Neuronal stem cell (in vitro differentiated cells): ENCODE measurements around the gene LAMA2.

ENCODE experiments used
- DNase-seq: peaks from one replicate; pipeline ENCODE4 v3.0.0-alpha.2; 2013; ENCODE audit warnings: low spot score
- H2AFZ ChIP-seq: one replicate; pipeline ENCODE4 v1.6.1; 2013; ENCODE audit warnings: mild to moderate bottlenecking, low read length, inconsistent platforms
- H2AK5ac ChIP-seq: 2 replicates; pipeline ENCODE4 v1.6.1; 2013; ENCODE audit warnings: low read depth, mild to moderate bottlenecking, inconsistent platforms, low read length, moderate library complexity, mixed read lengths
- H2BK120ac ChIP-seq: 2 replicates; pipeline ENCODE4 v1.6.1; 2013; ENCODE audit warnings: low read depth, mild to moderate bottlenecking, inconsistent platforms, low read length, moderate library complexity, mixed read lengths
- H2BK12ac ChIP-seq: one replicate; pipeline ENCODE4 v1.6.1; 2013; ENCODE audit warnings: low read length, inconsistent platforms
- H2BK15ac ChIP-seq: 2 replicates; pipeline ENCODE4 v1.6.1; 2013; ENCODE audit warnings: mild to moderate bottlenecking, low read length, inconsistent platforms, mixed read lengths
- H2BK5ac ChIP-seq: one replicate; pipeline ENCODE4 v1.6.1; 2013; ENCODE audit warnings: inconsistent platforms, mild to moderate bottlenecking, low read length, moderate library complexity
- H3K14ac ChIP-seq: one replicate; pipeline ENCODE4 v1.6.1; 2013; ENCODE audit warnings: low read length, inconsistent platforms
- H3K18ac ChIP-seq: 2 replicates; pipeline ENCODE4 v1.6.1; 2013; ENCODE audit warnings: low read length, inconsistent platforms
- H3K23ac ChIP-seq: 2 replicates; pipeline ENCODE4 v1.6.1; 2013; ENCODE audit warnings: low read depth, mild to moderate bottlenecking, mixed read lengths, low read length, inconsistent platforms; ENCODE audit not compliant: poor library complexity
- H3K27ac ChIP-seq: replicated peaks from 3 replicates; pipeline ENCODE4 v1.5.1; 2013; ENCODE audit warnings: low read length, inconsistent platforms
- H3K27me3 ChIP-seq, 3 experiments: 2 replicates each; pipeline ENCODE4 v1.6.1; 2013; ENCODE audit warnings: low read length in 3 of 3, mild to moderate bottlenecking in 2 of 3, inconsistent platforms in 1 of 3, low read depth in 1 of 3, mixed read lengths in 1 of 3, moderate library complexity in 1 of 3; ENCODE audit not compliant: control insufficient read depth in 3 of 3, insufficient read depth in 3 of 3
- H3K36me3 ChIP-seq, 2 donors: replicated peaks in 1 of 2; 2 replicates each; pipeline ENCODE4 v1.6.1; 2013; ENCODE audit warnings: low read length in 2 of 2; ENCODE audit not compliant: control insufficient read depth in 2 of 2, insufficient read depth in 2 of 2
- H3K4ac ChIP-seq: 2 replicates; pipeline ENCODE4 v1.6.1; 2013; ENCODE audit warnings: inconsistent platforms, mild to moderate bottlenecking, low read length, moderate library complexity
- H3K4me1 ChIP-seq, 2 donors: 1 replicate in 1 of 2; 2 replicates in 1 of 2; pipeline ENCODE4 v1.6.1; 2013; ENCODE audit warnings: low read length in 2 of 2, low read depth in 1 of 2; ENCODE audit not compliant: control insufficient read depth in 2 of 2, insufficient read depth in 1 of 2
- H3K4me2 ChIP-seq: one replicate; pipeline ENCODE4 v1.6.1; 2013; ENCODE audit warnings: mild to moderate bottlenecking, low read length, inconsistent platforms; ENCODE audit not compliant: insufficient read depth, poor library complexity, severe bottlenecking
- H3K4me3 ChIP-seq, 2 donors: 2 replicates each; pipeline ENCODE4 v1.5.1; 2013; ENCODE audit warnings: low read length in 2 of 2, mild to moderate bottlenecking in 2 of 2, inconsistent platforms in 1 of 2, moderate library complexity in 1 of 2
- H3K79me1 ChIP-seq: one replicate; pipeline ENCODE4 v1.6.1; 2013; ENCODE audit warnings: low read depth, mild to moderate bottlenecking, inconsistent platforms, low read length, moderate library complexity
- H3K9ac ChIP-seq: one replicate; pipeline ENCODE4 v1.6.1; 2013; ENCODE audit warnings: mild to moderate bottlenecking, low read depth, low read length, inconsistent platforms; ENCODE audit not compliant: poor library complexity
- H3K9me3 ChIP-seq, 2 donors: replicated peaks in 1 of 2; 2 replicates each; pipeline versions ENCODE3 to v1.6.1; 2013; ENCODE audit warnings: low read length in 2 of 2, mild to moderate bottlenecking in 2 of 2, inconsistent platforms in 1 of 2, low read depth in 1 of 2, mixed read lengths in 1 of 2, moderate library complexity in 1 of 2; ENCODE audit not compliant: control insufficient read depth in 2 of 2, insufficient read depth in 1 of 2
- H4K8ac ChIP-seq: one replicate; pipeline ENCODE4 v1.6.1; 2013; ENCODE audit warnings: low read depth, mild to moderate bottlenecking, inconsistent platforms, low read length, moderate library complexity
- H4K91ac ChIP-seq: one replicate; pipeline ENCODE4 v1.6.1; 2013; ENCODE audit warnings: low read length, low read depth, mild to moderate bottlenecking, inconsistent platforms; ENCODE audit not compliant: poor library complexity
- WGBS, 2 donors: extraction: QIAGEN DNeasy Blood & Tissue Kit; methylation state at CpG; one replicate each; pipeline ENCODE4 v1.1.7; 2013; ENCODE audit warnings: missing lambda C conversion rate in 2 of 2, mixed read lengths in 1 of 2; ENCODE audit not compliant: insufficient read length in 2 of 2, insufficient replicate concordance in 1 of 2; ENCODE audit errors: extremely low coverage in 2 of 2; 5-methylcytosine and 5-hydroxymethylcytosine counted together

Gene LAMA2

GRCh38 chr6:129338683-129339082 is 455.7 kb downstream of the LAMA2 start:
- Histone ChIP-seq H3K4ac (no peak overlapping the region), H4K91ac (no peak overlapping the region), H2AK5ac (no peak overlapping the region), H4K8ac (no peak overlapping the region), H3K14ac (no peak overlapping the region), H2AFZ (no peak overlapping the region), H3K4me3 (no peak overlapping the region), H3K9me3 (no peaks in the 10 kb centered on the region), H3K27me3 (no peaks in the 10 kb centered on the region), H3K27ac (no peak overlapping the region), H3K9ac (no peak overlapping the region), H2BK15ac (no peak overlapping the region), H3K4me2 (no peak overlapping the region), H3K18ac (no peak overlapping the region), H3K23ac (no peak overlapping the region), H3K79me1 (no peaks in the 10 kb centered on the region), H2BK12ac (no peak overlapping the region), H2BK120ac (no peak overlapping the region), H2BK5ac (no peak overlapping the region), H3K4me1 (peaks cover 0 to 6% of the 10 kb centered on the region in 2 donors), H3K36me3 (no peaks in the 10 kb centered on the region)
- no peak for DNase-seq
- WGBS, 2 donors: no CpG with 5 or more reads among the region's 4 CpGs

DNA sequence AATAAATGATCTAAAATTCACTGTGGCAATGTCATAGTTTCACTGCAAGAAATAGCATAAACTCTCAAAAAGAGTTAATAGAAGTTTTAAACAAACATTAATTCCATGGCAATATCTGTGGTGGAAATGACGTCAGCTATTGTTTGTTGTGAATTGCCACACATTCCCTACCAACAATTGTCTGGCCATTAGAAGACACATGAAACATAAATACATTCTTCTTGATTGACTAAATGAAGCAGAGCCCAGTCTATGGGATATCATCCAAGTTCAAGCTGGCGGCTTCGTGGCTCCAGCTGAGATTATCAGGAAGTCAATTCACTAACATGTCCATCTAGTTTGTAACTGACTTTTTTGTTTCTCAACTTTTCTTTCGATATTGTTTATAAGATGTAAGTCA is 458.0 kb downstream of the LAMA2 start:
- Histone ChIP-seq H2AK5ac (no peak overlapping the region), H3K14ac (no peak overlapping the region), H4K8ac (no peak overlapping the region), H3K23ac (no peak overlapping the region), H3K79me1 (no peaks in the 10 kb centered on the region), H2BK12ac (no peak overlapping the region), H2BK15ac (no peak overlapping the region), H3K4me1 (peaks cover 0 to 6% of the 10 kb centered on the region in 2 donors), H3K18ac (no peak overlapping the region), H2BK120ac (no peak overlapping the region), H3K4me3 (no peak overlapping the region), H2AFZ (no peak overlapping the region), H4K91ac (no peak overlapping the region), H3K4ac (no peak overlapping the region), H2BK5ac (no peak overlapping the region), H3K9ac (no peak overlapping the region), H3K9me3 (no peaks in the 10 kb centered on the region), H3K36me3 (no peaks in the 10 kb centered on the region), H3K4me2 (no peak overlapping the region), H3K27ac (no peak overlapping the region), H3K27me3 (no peaks in the 10 kb centered on the region)
- DNase-seq: no peak
- WGBS, 2 donors: no CpG with 5 or more reads among the region's 4 CpGs

DNA sequence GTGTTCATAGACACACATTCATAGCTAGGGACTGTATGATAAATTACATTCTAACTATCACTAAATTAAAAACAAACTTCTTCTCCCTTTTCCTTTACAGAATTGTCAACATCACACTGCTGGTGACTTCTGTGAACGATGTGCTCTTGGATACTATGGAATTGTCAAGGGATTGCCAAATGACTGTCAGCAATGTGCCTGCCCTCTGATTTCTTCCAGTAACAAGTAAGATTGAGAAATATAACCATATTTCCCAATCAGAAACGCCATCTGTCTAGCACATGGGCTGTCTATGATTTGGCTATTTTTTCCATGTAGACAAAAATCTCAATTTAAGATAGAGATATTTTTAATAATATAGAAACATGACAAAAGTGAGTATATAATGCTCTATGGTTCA is 459.3 kb downstream of the LAMA2 start:
- no peaks in the 10 kb centered on the region for H3K27me3 ChIP-seq
- no peak overlapping the region for H2BK120ac ChIP-seq
- H4K8ac ChIP-seq: no peak overlapping the region
- H4K91ac ChIP-seq: no peak overlapping the region
- H2AFZ ChIP-seq: no peak overlapping the region
- no peak overlapping the region for H3K4me3 ChIP-seq
- H2AK5ac ChIP-seq: no peak overlapping the region
- no peak overlapping the region for H3K4ac ChIP-seq
- H2BK12ac ChIP-seq: no peak overlapping the region
- no peak overlapping the region for H2BK5ac ChIP-seq
- no peak overlapping the region for H3K9ac ChIP-seq
- no peak overlapping the region for H3K4me2 ChIP-seq
- H3K9me3 ChIP-seq: no peaks in the 10 kb centered on the region
- peaks cover 0 to 6% of the 10 kb centered on the region in 2 donors for H3K4me1 ChIP-seq
- no peak overlapping the region for H3K14ac ChIP-seq
- no peak overlapping the region for H3K23ac ChIP-seq
- no peak for DNase-seq
- WGBS, 2 donors: no CpG with 5 or more reads among the region's 2 CpGs
- H3K36me3 ChIP-seq: no peaks in the 10 kb centered on the region
- no peak overlapping the region for H2BK15ac ChIP-seq
- H3K79me1 ChIP-seq: no peaks in the 10 kb centered on the region
- H3K27ac ChIP-seq: no peak overlapping the region
- H3K18ac ChIP-seq: no peak overlapping the region

- H2AK5ac ChIP-seq: no peak overlapping the region
- H2AFZ ChIP-seq: no peak overlapping the region
- H3K4me1 ChIP-seq: peaks cover 0 to 6% of the 10 kb centered on the region in 2 donors
- WGBS, 2 donors: no CpG with 5 or more reads among the region's 2 CpGs
- no peak overlapping the region for H3K4ac ChIP-seq
- no peaks in the 10 kb centered on the region for H3K79me1 ChIP-seq
- no peak overlapping the region for H4K91ac ChIP-seq
- no peak overlapping the region for H3K4me3 ChIP-seq
- H3K9me3 ChIP-seq: no peaks in the 10 kb centered on the region
- no peak overlapping the region for H4K8ac ChIP-seq
- H3K36me3 ChIP-seq: no peaks in the 10 kb centered on the region
- no peak overlapping the region for H3K18ac ChIP-seq
- H2BK15ac ChIP-seq: no peak overlapping the region
- no peak overlapping the region for H2BK12ac ChIP-seq
- H3K14ac ChIP-seq: no peak overlapping the region
- no peak overlapping the region for H3K23ac ChIP-seq
- H3K4me2 ChIP-seq: no peak overlapping the region
- H3K27ac ChIP-seq: no peak overlapping the region
- H3K27me3 ChIP-seq: no peaks in the 10 kb centered on the region
- H2BK5ac ChIP-seq: no peak overlapping the region
- no peak for DNase-seq
- H2BK120ac ChIP-seq: no peak overlapping the region
- H3K9ac ChIP-seq: no peak overlapping the region
Observed at GRCh38 chr6:129342796-129343195, 459.9 kb downstream of the LAMA2 start.
